Activated CD4-positive, alpha-beta T cell treated with anti-CD3 and anti-CD28 coated beads for 4 hours (primary cell): ENCODE results near the gene UNC93A.
A peak's percentile ranks its signal among the peaks of the same experiment; 100 is the strongest.
"Not testable (repeated sequence)": the region's sequence is repeated elsewhere in the genome, so short reads cannot be mapped to it uniquely, and the experiment has no call there.

Experiments used
- DNase-seq, 2 donors: peaks; one replicate each; pipeline ENCODE4 v3.0.0-alpha.2; 2020

The UNC93A gene

GRCh38 chr6:167272151-167272550, 19.0 kb upstream of the UNC93A start:
- no peak for DNase-seq

GRCh38 chr6:167272696-167273379, 18.3 kb upstream of the UNC93A start:
- DNase-seq: no peak

- DNase-seq: no peak
Observed at GRCh38 chr6:167274270-167274669, 16.8 kb upstream of the UNC93A start.

GRCh38 chr6:167275001-167275400, 16.1 kb upstream of the UNC93A start:
- DNase-seq: no peak

- DNase-seq: no peak
Observed at GRCh38 chr6:167275436-167275835, 15.7 kb upstream of the UNC93A start.

- DNase-seq: no peak
Observed at GRCh38 chr6:167276772-167277533, 14.2 kb upstream of the UNC93A start.

GRCh38 chr6:167278173-167278940, 12.8 kb upstream of the UNC93A start:
- DNase-seq: not testable (repeated sequence)

- DNase-seq: no peak
Observed at GRCh38 chr6:167279766-167280446, 11.2 kb upstream of the UNC93A start.

- DNase-seq: not testable (repeated sequence)
Observed at GRCh38 chr6:167280466-167280865, 10.6 kb upstream of the UNC93A start.

GRCh38 chr6:167282165-167282564, 8.9 kb upstream of the UNC93A start:
- no peak for DNase-seq

GRCh38 chr6:167284565-167284964, 6.5 kb upstream of the UNC93A start:
- not testable (repeated sequence) for DNase-seq

- no peak for DNase-seq
Observed at GRCh38 chr6:167285077-167285770, 5.9 kb upstream of the UNC93A start.

- no peak for DNase-seq
Observed at GRCh38 chr6:167287513-167288048, 3.5 kb upstream of the UNC93A start.

GRCh38 chr6:167288591-167289225, 2.4 kb upstream of the UNC93A start:
- peak; percentile 15 to 18 for DNase-seq

GRCh38 chr6:167289291-167289690, 1.8 kb upstream of the UNC93A start:
- not testable (repeated sequence) for DNase-seq

- no peak for DNase-seq
Observed at GRCh38 chr6:167291623-167292300, 647 bp downstream of the UNC93A start.

GRCh38 chr6:167292301-167293087, 1.4 kb downstream of the UNC93A start:
- no peak for DNase-seq

- no peak for DNase-seq
Observed at GRCh38 chr6:167293088-167293589, 2.0 kb downstream of the UNC93A start.

GRCh38 chr6:167293590-167294091, 2.5 kb downstream of the UNC93A start:
- no peak for DNase-seq

GRCh38 chr6:167294241-167294640, 3.1 kb downstream of the UNC93A start:
- DNase-seq: no peak
